ENCODE results near the gene GALNT10. TPM values are rescaled to one million over a fixed set of nuclear protein-coding genes. Genes with fewer than 3 reads are reported as not detected.

The GALNT10 gene
- total RNA-seq, 2 donors from 2014 or later = 11.5 to 19.5 TPM

DNA sequence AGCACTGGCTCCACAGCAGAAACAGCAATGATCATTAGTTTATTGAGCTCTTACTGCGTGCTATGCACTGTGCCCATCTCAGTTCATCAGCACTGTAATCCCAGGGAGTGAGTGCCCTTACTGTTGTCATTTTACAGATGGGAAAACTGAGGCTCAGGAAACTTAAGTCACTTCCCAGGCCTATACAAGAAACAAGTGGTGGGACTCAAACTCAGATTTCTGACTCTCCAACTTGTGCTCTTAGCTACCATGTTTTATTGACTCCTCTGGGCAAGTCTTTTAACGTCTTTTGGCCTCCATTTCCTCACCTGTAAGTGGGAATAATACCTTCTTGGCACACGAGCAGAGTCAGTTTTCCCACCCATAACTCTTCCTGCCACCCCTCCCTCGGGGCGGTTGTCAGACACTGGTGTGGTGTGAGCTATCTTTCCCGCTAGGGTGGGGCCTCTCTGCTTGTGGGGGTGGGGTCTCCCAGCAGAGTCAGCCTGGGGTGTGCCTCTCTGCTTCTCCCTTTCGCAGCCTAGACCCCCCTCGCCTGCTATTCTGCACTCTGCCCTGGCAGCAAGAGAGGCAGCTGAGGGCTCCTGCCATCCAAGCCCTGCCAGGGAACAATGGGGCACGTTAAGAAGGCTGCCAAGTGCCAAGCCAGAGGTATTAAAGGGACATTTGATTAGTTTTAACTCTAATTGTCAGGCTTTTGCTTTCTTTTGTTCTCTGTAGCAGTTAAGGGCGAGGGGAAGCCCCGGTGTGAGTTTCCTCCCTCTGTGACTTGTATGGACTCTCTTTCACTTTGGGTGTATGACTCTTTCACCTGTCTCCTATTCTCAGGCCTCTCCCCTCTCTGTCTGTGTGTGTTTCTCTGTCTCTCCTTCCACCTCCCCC is 12.1 kb downstream of the GALNT10 start:
- no peak for ATAC-seq
- no peak overlapping the region for H3K27ac ChIP-seq
- H3K36me3 ChIP-seq (replicated peaks in 1 of 2; ENCODE audit: insufficient read depth in 1 of 2, low read depth in 2 of 2) = no peaks in the 10 kb centered on the region
- no peaks in the 10 kb centered on the region for H3K27me3 ChIP-seq
- 45 to 64% methylated on average over 11 of the region's 11 CpGs for WGBS, 2 donors
- H3K9me3 ChIP-seq = no peaks in the 10 kb centered on the region
- no peak for DNase-seq
- H3K4me3 ChIP-seq = no peak overlapping the region
- peaks cover 2% of the 10 kb centered on the region for H3K4me1 ChIP-seq
- no peak for TF ChIP-seq POLR2A (IDR thresholded peaks at IDR 0.05)
- intact Hi-C loops (cut with DNase I) = no loop called here

DNA sequence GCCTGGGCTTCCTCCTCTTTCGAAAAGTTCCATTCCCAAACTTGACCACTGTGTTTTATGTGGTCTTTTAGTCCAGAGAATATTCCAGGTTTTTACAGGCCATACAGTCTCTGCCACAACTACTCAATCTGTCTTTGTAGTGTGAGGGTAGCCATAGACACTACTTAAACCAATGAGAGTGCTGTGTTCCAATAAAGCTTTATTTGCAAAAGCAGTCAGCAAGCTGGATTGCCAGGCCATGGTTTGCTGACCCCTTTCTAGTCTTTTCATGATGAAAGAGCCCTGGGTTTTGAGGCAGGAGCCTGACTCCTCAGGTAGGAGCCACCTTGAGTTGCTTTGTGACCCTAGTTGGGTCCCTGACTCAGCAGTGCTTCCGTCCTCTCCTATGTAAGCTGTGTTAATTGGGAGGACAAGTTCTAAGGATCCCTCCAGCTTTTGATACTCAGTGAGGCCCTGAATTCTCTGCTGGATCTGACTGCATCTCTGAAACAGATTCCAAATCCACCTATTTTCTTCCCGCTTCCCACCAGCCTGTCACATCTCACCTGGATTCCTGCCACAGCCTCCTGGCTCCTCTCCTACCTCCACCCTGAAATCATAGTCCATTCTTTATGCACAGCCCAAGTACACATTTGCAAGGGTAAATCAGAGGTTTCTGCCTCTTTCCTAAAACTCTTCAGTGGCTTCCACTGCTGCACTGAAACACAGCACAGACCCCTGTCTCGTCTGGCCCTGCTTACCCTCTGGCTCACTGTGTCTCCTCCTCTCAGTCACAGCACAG is 13.5 kb downstream of the GALNT10 start:
- Histone ChIP-seq H3K27ac (no peak overlapping the region), H3K4me3 (no peak overlapping the region), H3K27me3 (no peaks in the 10 kb centered on the region), H3K4me1 (no peaks in the 10 kb centered on the region), H3K9me3 (no peaks in the 10 kb centered on the region), H3K36me3 (replicated peaks in 1 of 2; ENCODE audit: insufficient read depth in 1 of 2, low read depth in 2 of 2) (no peaks in the 10 kb centered on the region)
- 88 to 91% methylated on average over 4 of the region's 4 CpGs for WGBS, 2 donors
- ATAC-seq = no peak
- no peak for DNase-seq
- intact Hi-C loops (cut with DNase I) = no loop called here
- no peak for TF ChIP-seq POLR2A (IDR thresholded peaks at IDR 0.05)
- TF ChIP-seq, protein P1, sequence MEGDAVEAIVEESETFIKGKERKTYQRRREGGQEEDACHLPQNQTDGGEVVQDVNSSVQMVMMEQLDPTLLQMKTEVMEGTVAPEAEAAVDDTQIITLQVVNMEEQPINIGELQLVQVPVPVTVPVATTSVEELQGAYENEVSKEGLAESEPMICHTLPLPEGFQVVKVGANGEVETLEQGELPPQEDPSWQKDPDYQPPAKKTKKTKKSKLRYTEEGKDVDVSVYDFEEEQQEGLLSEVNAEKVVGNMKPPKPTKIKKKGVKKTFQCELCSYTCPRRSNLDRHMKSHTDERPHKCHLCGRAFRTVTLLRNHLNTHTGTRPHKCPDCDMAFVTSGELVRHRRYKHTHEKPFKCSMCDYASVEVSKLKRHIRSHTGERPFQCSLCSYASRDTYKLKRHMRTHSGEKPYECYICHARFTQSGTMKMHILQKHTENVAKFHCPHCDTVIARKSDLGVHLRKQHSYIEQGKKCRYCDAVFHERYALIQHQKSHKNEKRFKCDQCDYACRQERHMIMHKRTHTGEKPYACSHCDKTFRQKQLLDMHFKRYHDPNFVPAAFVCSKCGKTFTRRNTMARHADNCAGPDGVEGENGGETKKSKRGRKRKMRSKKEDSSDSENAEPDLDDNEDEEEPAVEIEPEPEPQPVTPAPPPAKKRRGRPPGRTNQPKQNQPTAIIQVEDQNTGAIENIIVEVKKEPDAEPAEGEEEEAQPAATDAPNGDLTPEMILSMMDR (IDR thresholded peaks at IDR 0.05) = no peak

DNA sequence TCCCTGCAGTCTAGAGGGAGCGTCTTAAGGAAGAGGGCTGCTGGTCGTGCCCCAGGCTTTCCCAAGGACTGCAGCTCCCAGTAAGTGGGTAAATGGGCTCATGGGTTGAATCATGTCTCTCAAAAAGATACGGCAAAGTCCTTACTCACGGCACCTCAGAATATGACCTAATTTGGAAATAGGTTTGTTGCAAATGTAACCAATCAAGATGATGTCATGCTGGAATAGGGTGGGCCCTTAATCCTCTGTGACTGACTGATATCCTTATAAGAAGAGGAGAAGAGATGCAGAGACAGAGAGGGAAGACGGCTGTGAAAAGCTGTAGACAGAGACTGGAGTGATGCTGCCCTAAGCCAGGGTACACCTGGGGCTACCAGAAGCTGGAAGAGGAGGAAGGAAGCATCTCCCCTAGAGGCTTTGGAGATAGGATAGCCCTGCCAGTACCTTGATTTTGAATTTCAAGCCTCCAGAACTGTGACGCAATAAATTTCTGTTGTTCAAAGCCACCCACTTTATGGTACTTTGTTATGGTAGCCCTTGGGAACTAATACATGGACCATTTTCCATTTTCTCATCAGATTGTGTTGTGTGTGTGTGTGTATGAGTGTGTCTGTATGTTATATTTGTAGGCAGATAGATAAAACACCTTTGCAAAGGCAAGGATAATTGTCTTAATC is 15.0 kb downstream of the GALNT10 start:
- H3K27ac ChIP-seq = no peak overlapping the region
- WGBS, 2 donors = 92 to 94% methylated on average over 6 of the region's 6 CpGs
- intact Hi-C loops (cut with DNase I) = no loop called here

DNA sequence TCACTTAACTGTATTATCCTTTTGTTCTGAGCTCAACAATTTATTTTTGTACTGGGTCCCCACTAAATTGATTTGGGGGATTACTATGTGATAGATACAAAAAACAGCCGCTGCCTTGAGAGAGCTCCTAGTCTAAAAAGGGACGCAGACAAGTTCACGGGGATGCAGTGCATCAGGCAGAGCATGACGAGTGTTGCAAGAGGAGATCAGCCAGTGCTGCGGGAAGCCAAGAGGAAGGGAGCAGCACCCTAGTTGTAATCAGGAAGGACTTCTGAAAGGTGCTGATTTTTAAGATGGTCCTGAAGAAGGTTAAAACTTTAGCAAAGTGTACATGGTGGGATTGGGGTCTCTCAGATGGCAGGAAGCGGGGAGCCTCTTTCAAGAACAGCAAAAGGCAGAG is 15.8 kb downstream of the GALNT10 start:
- ATAC-seq = no peak
- no peak for DNase-seq
- Histone ChIP-seq H3K9me3 (no peaks in the 10 kb centered on the region), H3K4me1 (no peaks in the 10 kb centered on the region), H3K4me3 (no peak overlapping the region), H3K27ac (no peak overlapping the region), H3K36me3 (replicated peaks in 1 of 2; ENCODE audit: insufficient read depth in 1 of 2, low read depth in 2 of 2) (no peaks in the 10 kb centered on the region), H3K27me3 (no peaks in the 10 kb centered on the region)
- WGBS, 2 donors = 90 to 91% methylated on average over 6 of the region's 6 CpGs
- TF ChIP-seq, protein P1 (IDR thresholded peaks at IDR 0.05) = no peak
- no peak for TF ChIP-seq POLR2A (IDR thresholded peaks at IDR 0.05)
- intact Hi-C loops (cut with DNase I) = no loop called here

More for the DNA sequence above, 15.0 kb downstream of the GALNT10 start:
- TF ChIP-seq, protein P1 (IDR thresholded peaks at IDR 0.05) = no peak
- TF ChIP-seq POLR2A (IDR thresholded peaks at IDR 0.05) = no peak
- DNase-seq (no peak), ATAC-seq (no peak)
- no peaks in the 10 kb centered on the region for H3K9me3 ChIP-seq
- no peaks in the 10 kb centered on the region for H3K4me1 ChIP-seq
- H3K27me3 ChIP-seq = no peaks in the 10 kb centered on the region
- H3K36me3 ChIP-seq (replicated peaks in 1 of 2; ENCODE audit: insufficient read depth in 1 of 2, low read depth in 2 of 2) = no peaks in the 10 kb centered on the region
- no peak overlapping the region for H3K4me3 ChIP-seq

DNA sequence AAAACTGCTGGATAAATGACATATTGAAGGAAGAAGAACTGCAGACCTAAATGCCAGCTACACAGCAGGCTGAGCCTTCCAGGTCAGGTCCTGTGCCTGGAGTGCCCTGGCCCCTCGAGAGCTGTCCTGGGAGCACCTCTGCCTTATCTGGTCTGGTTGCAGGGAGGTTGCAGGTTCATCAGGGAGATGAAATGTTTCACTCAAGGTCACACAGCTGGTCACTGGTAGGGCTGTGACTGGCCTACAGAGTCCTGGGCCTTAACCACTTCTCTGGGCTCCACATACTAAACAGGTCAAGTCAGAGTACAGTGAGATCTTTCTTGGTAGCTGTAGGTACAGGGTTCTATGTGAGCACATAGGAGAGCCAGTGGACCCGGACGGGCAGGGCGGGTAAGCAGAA is 16.7 kb downstream of the GALNT10 start:
- WGBS, 2 donors = 76 to 77% methylated on average over 4 of the region's 4 CpGs
- intact Hi-C loops (cut with DNase I) = no loop called here

More for the DNA sequence above, 16.7 kb downstream of the GALNT10 start:
- no peaks in the 10 kb centered on the region for H3K4me1 ChIP-seq
- DNase-seq = no peak
- TF ChIP-seq, protein P1 (IDR thresholded peaks at IDR 0.05) = no peak
- no peak for TF ChIP-seq POLR2A (IDR thresholded peaks at IDR 0.05)
- no peaks in the 10 kb centered on the region for H3K36me3 ChIP-seq (replicated peaks in 1 of 2; ENCODE audit: insufficient read depth in 1 of 2, low read depth in 2 of 2)
- no peak for ATAC-seq
- no peak overlapping the region for H3K4me3 ChIP-seq
- no peak overlapping the region for H3K27ac ChIP-seq
- no peaks in the 10 kb centered on the region for H3K27me3 ChIP-seq
- H3K9me3 ChIP-seq = no peaks in the 10 kb centered on the region

Data from body of pancreas (tissue), 4 donors.